SH-SY5Y (cell line): ENCODE data around the gene MAGEC2.

Experiments used
- GATA2 ChIP-seq: IDR thresholded peaks from 2 replicates; pipeline ENCODE4 v1.6.1; 2011; ENCODE audit warnings: mild to moderate bottlenecking, low read depth, low read length
- GATA3 ChIP-seq: IDR thresholded peaks from 2 replicates; pipeline ENCODE4 v1.6.1; 2011; ENCODE audit warnings: low read depth, mild to moderate bottlenecking, low read length, moderate library complexity

- TF ChIP-seq GATA2 (no peak), GATA3 (no peak)
Observed at GRCh38 chrX:142201113-142201512, 4.0 kb downstream of the MAGEC2 start.
